ENCODE results near the gene FAM131A. TPM values are rescaled to one million over a fixed set of nuclear protein-coding genes. Genes with fewer than 3 reads are reported as not detected.

FAM131A gene
- polyA plus RNA-seq, 1 donor (not counting 4 experiments of a cell fraction or from before 2014, with no cell fraction given) = 10.8 TPM

- TF ChIP-seq CTCF (optimal IDR thresholded peaks at IDR 0.05 in 1 of 3, IDR thresholded peaks at IDR 0.05 in 1 of 3, conservative IDR thresholded peaks at IDR 0.05 in 1 of 3; ENCODE audit: extremely low read depth in 1 of 3, insufficient read depth in 2 of 3, low read length in 3 of 3) = no peak
- no peak for TF ChIP-seq EZH2 (IDR thresholded peaks at IDR 0.05; ENCODE audit: low read length)
- Histone ChIP-seq H3K9me3 (ENCODE audit: control insufficient read depth, low read depth, low read length) (no peaks in the 10 kb centered on the region), H3K4me1 (ENCODE audit: control insufficient read depth, extremely low read depth, insufficient read depth, low read length) (peaks cover 3% of the 10 kb centered on the region), H3K4me3 (ENCODE audit: control insufficient read depth in 2 of 3, extremely low read depth in 1 of 3, insufficient read depth in 2 of 3, low read depth in 1 of 3, low read length in 3 of 3) (no peak overlapping the region), H3K27me3 (ENCODE audit: control insufficient read depth, extremely low read depth, insufficient read depth, low read length) (no peaks in the 10 kb centered on the region), H3K9ac (ENCODE audit: control insufficient read depth, extremely low read depth, insufficient read depth, low read length) (no peak overlapping the region), H3K9me1 (ENCODE audit: control insufficient read depth, extremely low read depth, insufficient read depth, low read length) (no peaks in the 10 kb centered on the region), H2AFZ (ENCODE audit: control insufficient read depth, low read length) (no peak overlapping the region), H3K36me3 (ENCODE audit: control insufficient read depth in 2 of 2, extremely low read depth in 1 of 2, insufficient read depth in 2 of 2, low read length in 2 of 2) (peaks cover 9 to 16% of the 10 kb centered on the region in 2 experiments), H3K4me2 (ENCODE audit: control insufficient read depth, extremely low read depth, insufficient read depth, low read depth, low read length) (no peak overlapping the region), H4K20me1 (ENCODE audit: control insufficient read depth, extremely low read depth, insufficient read depth, low read length) (no peaks in the 10 kb centered on the region), H3K27ac (ENCODE audit: control insufficient read depth, insufficient read depth, low read length) (no peak overlapping the region), H3K79me2 (ENCODE audit: control insufficient read depth, insufficient read depth, low read length) (no peaks in the 10 kb centered on the region)
- dilution Hi-C loops (cut with MboI; ENCODE audit: extremely low pct_ligation_motif_present, low sequenced_read_pairs) = no loop called here
- FAIRE-seq = no peak
- no peak for DNase-seq (ENCODE audit: low read depth, low spot score)
These were observed 13.2 kb downstream of the FAM131A start for GRCh38 chr3:184350618-184351017.

GRCh38 chr3:184351511-184352148, 14.2 kb downstream of the FAM131A start:
- DNase-seq (ENCODE audit: low read depth, low spot score) (no peak), FAIRE-seq (no peak)
- dilution Hi-C loops (cut with MboI; ENCODE audit: extremely low pct_ligation_motif_present, low sequenced_read_pairs) = no loop called here
- H3K36me3 ChIP-seq (ENCODE audit: control insufficient read depth in 2 of 2, extremely low read depth in 1 of 2, insufficient read depth in 2 of 2, low read length in 2 of 2) = peaks cover 7 to 16% of the 10 kb centered on the region in 2 experiments
- TF ChIP-seq EZH2 (IDR thresholded peaks at IDR 0.05; ENCODE audit: low read length) (no peak), CTCF (optimal IDR thresholded peaks at IDR 0.05 in 1 of 3, IDR thresholded peaks at IDR 0.05 in 1 of 3, conservative IDR thresholded peaks at IDR 0.05 in 1 of 3; ENCODE audit: extremely low read depth in 1 of 3, insufficient read depth in 2 of 3, low read length in 3 of 3) (no peak)
- H3K4me2 ChIP-seq (ENCODE audit: control insufficient read depth, extremely low read depth, insufficient read depth, low read depth, low read length) = no peak overlapping the region
- H3K27ac ChIP-seq (ENCODE audit: control insufficient read depth, insufficient read depth, low read length) = no peak overlapping the region
- no peaks in the 10 kb centered on the region for H3K9me1 ChIP-seq (ENCODE audit: control insufficient read depth, extremely low read depth, insufficient read depth, low read length)
- H2AFZ ChIP-seq (ENCODE audit: control insufficient read depth, low read length) = no peak overlapping the region
- H3K9me3 ChIP-seq (ENCODE audit: control insufficient read depth, low read depth, low read length) = no peaks in the 10 kb centered on the region
- H3K4me3 ChIP-seq (ENCODE audit: control insufficient read depth in 2 of 3, extremely low read depth in 1 of 3, insufficient read depth in 2 of 3, low read depth in 1 of 3, low read length in 3 of 3) = no peak overlapping the region
- no peaks in the 10 kb centered on the region for H3K27me3 ChIP-seq (ENCODE audit: control insufficient read depth, extremely low read depth, insufficient read depth, low read length)
- H3K9ac ChIP-seq (ENCODE audit: control insufficient read depth, extremely low read depth, insufficient read depth, low read length) = no peak overlapping the region
- H3K4me1 ChIP-seq (ENCODE audit: control insufficient read depth, extremely low read depth, insufficient read depth, low read length) = no peaks in the 10 kb centered on the region
- H4K20me1 ChIP-seq (ENCODE audit: control insufficient read depth, extremely low read depth, insufficient read depth, low read length) = no peaks in the 10 kb centered on the region
- H3K79me2 ChIP-seq (ENCODE audit: control insufficient read depth, insufficient read depth, low read length) = no peaks in the 10 kb centered on the region
